ENCODE data around the gene SIRT7. TPM values are rescaled to one million over a fixed set of nuclear protein-coding genes. Genes with fewer than 3 reads are reported as not detected.

Gene SIRT7
- polyA plus RNA-seq, 1 of the 3 experiments (the other 2 are of a cell fraction) = 32.6 TPM

- no peak for DNase-seq
- peaks cover 0 to 25% of the 10 kb centered on the region in 2 experiments; a peak in 1 of 4 replicates for H3K4me1 ChIP-seq (ENCODE audit: control insufficient read depth in 1 of 2, insufficient read depth in 2 of 2, low read depth in 1 of 2, low read length in 1 of 2)
- no peaks in the 10 kb centered on the region for H3K79me2 ChIP-seq (ENCODE audit: insufficient read depth)
- H3F3A ChIP-seq (replicated peaks; ENCODE audit: insufficient read depth) = no peaks in the 10 kb centered on the region
- WGBS (ENCODE audit: low lambda C conversion rate) = 91% methylated on average over 13 of the region's 13 CpGs
- no peaks in the 10 kb centered on the region for H3K9me3 ChIP-seq
- no peak overlapping the region for H3K4me2 ChIP-seq
- no peak overlapping the region for H3K4me3 ChIP-seq (ENCODE audit: low read depth in 2 of 2, low read length in 1 of 2)
- no peak overlapping the region for H2AFZ ChIP-seq (ENCODE audit: low read depth)
- no peak overlapping the region; a peak in 1 of 4 replicates for H3K27ac ChIP-seq (ENCODE audit: low read depth in 2 of 2, low read length in 1 of 2)
- POLR2A ChIA-PET = no interaction called here
- no peaks in the 10 kb centered on the region for H4K20me1 ChIP-seq (ENCODE audit: insufficient read depth)
- CTCF ChIA-PET = interaction anchor here (0.8 to 12.4 kb wide), 6 partner anchors 59 to 87 kb away, joined by 3 to 168 read pairs (median 4); partner anchors contain the start of genes CENPX, DCXR and LRRC45
- H3K36me3 ChIP-seq (replicated peaks in 1 of 2; ENCODE audit: control insufficient read depth in 1 of 2, insufficient read depth in 2 of 2, low read length in 1 of 2) = no peaks in the 10 kb centered on the region
- H3K9me2 ChIP-seq = no peaks in the 10 kb centered on the region
- H3K27me3 ChIP-seq (ENCODE audit: insufficient read depth) = peaks cover 9% of the 10 kb centered on the region
- TF ChIP-seq NFIC (IDR thresholded peaks at IDR 0.05; ENCODE audit: borderline replicate concordance) (no peak), POLR2AphosphoS5 (IDR thresholded peaks at IDR 0.05; ENCODE audit: low read depth, low read length) (no peak), EZH2phosphoT487 (IDR thresholded peaks at IDR 0.05; ENCODE audit: borderline replicate concordance, low read depth) (no peak), NRF1 (IDR thresholded peaks at IDR 0.05; ENCODE audit: low read depth, low read length) (no peak), SIN3A (IDR thresholded peaks at IDR 0.05; ENCODE audit: borderline replicate concordance, low read depth, low read length) (no peak), TEAD4 (IDR thresholded peaks at IDR 0.05; ENCODE audit: borderline replicate concordance, insufficient read depth) (no peak), FOSL2 (IDR thresholded peaks at IDR 0.05; ENCODE audit: borderline replicate concordance, low read depth) (no peak), EP300 (IDR thresholded peaks at IDR 0.05; ENCODE audit: borderline replicate concordance in 1 of 2, low read depth in 1 of 2, low read length in 1 of 2) (no peak), MEF2A (IDR thresholded peaks at IDR 0.05; ENCODE audit: borderline replicate concordance, low read depth) (no peak), YY1 (IDR thresholded peaks at IDR 0.05; ENCODE audit: low read depth) (no peak), SMC3 (IDR thresholded peaks at IDR 0.05; ENCODE audit: low read depth, low read length) (no peak), ZBTB33 (IDR thresholded peaks at IDR 0.05; ENCODE audit: borderline replicate concordance, low read depth) (no peak), RFX5 (IDR thresholded peaks at IDR 0.05; ENCODE audit: low read length) (no peak), TAF1 (IDR thresholded peaks at IDR 0.05; ENCODE audit: borderline replicate concordance, low read depth, low read length) (no peak), MXI1 (IDR thresholded peaks at IDR 0.05; ENCODE audit: low read depth, low read length) (no peak), PBX3 (IDR thresholded peaks at IDR 0.05) (no peak), FOXM1 (IDR thresholded peaks at IDR 0.05; ENCODE audit: low read depth) (no peak)
- TF ChIP-seq, protein P1, sequence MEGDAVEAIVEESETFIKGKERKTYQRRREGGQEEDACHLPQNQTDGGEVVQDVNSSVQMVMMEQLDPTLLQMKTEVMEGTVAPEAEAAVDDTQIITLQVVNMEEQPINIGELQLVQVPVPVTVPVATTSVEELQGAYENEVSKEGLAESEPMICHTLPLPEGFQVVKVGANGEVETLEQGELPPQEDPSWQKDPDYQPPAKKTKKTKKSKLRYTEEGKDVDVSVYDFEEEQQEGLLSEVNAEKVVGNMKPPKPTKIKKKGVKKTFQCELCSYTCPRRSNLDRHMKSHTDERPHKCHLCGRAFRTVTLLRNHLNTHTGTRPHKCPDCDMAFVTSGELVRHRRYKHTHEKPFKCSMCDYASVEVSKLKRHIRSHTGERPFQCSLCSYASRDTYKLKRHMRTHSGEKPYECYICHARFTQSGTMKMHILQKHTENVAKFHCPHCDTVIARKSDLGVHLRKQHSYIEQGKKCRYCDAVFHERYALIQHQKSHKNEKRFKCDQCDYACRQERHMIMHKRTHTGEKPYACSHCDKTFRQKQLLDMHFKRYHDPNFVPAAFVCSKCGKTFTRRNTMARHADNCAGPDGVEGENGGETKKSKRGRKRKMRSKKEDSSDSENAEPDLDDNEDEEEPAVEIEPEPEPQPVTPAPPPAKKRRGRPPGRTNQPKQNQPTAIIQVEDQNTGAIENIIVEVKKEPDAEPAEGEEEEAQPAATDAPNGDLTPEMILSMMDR (IDR thresholded peaks at IDR 0.05) = no peak
- TF ChIP-seq, protein P2, sequence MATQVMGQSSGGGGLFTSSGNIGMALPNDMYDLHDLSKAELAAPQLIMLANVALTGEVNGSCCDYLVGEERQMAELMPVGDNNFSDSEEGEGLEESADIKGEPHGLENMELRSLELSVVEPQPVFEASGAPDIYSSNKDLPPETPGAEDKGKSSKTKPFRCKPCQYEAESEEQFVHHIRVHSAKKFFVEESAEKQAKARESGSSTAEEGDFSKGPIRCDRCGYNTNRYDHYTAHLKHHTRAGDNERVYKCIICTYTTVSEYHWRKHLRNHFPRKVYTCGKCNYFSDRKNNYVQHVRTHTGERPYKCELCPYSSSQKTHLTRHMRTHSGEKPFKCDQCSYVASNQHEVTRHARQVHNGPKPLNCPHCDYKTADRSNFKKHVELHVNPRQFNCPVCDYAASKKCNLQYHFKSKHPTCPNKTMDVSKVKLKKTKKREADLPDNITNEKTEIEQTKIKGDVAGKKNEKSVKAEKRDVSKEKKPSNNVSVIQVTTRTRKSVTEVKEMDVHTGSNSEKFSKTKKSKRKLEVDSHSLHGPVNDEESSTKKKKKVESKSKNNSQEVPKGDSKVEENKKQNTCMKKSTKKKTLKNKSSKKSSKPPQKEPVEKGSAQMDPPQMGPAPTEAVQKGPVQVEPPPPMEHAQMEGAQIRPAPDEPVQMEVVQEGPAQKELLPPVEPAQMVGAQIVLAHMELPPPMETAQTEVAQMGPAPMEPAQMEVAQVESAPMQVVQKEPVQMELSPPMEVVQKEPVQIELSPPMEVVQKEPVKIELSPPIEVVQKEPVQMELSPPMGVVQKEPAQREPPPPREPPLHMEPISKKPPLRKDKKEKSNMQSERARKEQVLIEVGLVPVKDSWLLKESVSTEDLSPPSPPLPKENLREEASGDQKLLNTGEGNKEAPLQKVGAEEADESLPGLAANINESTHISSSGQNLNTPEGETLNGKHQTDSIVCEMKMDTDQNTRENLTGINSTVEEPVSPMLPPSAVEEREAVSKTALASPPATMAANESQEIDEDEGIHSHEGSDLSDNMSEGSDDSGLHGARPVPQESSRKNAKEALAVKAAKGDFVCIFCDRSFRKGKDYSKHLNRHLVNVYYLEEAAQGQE (IDR thresholded peaks at IDR 0.05; ENCODE audit: low read depth, low read length) = no peak
- TF ChIP-seq, protein P3, sequence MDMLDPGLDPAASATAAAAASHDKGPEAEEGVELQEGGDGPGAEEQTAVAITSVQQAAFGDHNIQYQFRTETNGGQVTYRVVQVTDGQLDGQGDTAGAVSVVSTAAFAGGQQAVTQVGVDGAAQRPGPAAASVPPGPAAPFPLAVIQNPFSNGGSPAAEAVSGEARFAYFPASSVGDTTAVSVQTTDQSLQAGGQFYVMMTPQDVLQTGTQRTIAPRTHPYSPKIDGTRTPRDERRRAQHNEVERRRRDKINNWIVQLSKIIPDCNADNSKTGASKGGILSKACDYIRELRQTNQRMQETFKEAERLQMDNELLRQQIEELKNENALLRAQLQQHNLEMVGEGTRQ (IDR thresholded peaks at IDR 0.05; ENCODE audit: borderline replicate concordance, low read depth, low read length) = no peak
- H3K9ac ChIP-seq = no peak overlapping the region
Measured at GRCh38 chr17:81955756-81956544, 38.0 kb upstream of the SIRT7 start.
